ENCODE results near the gene SSR3. TPM values are rescaled to one million over a fixed set of nuclear protein-coding genes. Genes with fewer than 3 reads are reported as not detected.
"Not testable (repeated sequence)": the region's sequence is repeated elsewhere in the genome, so short reads cannot be mapped to it uniquely, and the experiment has no call there.

Gene SSR3
- total and polyA plus RNA-seq, 9 of the 15 experiments (the other 6 are each of a cell fraction or from before 2014, with no cell fraction given), result 104 to 464 (median 307) TPM

DNA sequence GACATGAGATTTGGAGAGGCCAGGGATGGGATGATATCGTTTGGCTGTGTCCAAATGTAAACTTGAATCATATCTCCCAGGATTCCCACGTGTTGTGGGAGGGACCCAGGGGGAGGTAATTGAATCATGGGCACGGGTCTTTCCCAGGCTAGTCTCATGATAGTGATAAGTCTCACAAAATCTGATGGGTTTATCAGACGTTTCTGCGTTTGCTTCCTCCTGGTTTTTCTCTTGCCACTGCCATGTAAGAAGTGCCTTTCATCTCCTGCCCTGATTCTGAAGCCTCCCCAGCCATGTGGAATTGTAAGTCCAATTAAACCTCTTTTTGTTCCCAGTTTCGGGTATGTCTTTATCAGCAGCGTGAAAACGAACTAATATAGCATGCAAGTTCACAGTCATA is 7.6 kb upstream of the SSR3 start:
- FAIRE-seq; H3K4me3 ChIP-seq; ATAC-seq; H3K9me1 ChIP-seq (ENCODE audit: control insufficient read depth, insufficient read depth, low read length); H3K36me3 ChIP-seq (ENCODE audit: control insufficient read depth, insufficient read depth, low read length); H3K9me3 ChIP-seq (replicated peaks; ENCODE audit: control insufficient read depth, insufficient read depth, low read depth, low read length); H3K9ac ChIP-seq (ENCODE audit: insufficient read depth in 1 of 2, low read depth in 2 of 2, low read length in 2 of 2); H3K79me2 ChIP-seq (ENCODE audit: control insufficient read depth, insufficient read depth, low read length); intact Hi-C loops (cut with micrococcal nuclease); in situ Hi-C loops (cut with MboI); CTCF ChIA-PET (ENCODE audit: low intra/inter-chr PET ratio); H3K27ac ChIP-seq (ENCODE audit: extremely low read depth, low read depth, low read length); H4K20me1 ChIP-seq (replicated peaks; ENCODE audit: control insufficient read depth, insufficient read depth, low read length); DNase-seq (ENCODE audit: extremely low read depth in 1 of 4, low spot score in 3 of 4); H3K4me2 ChIP-seq (ENCODE audit: insufficient read depth, low read length); BruUV-seq (replicated peaks); H3K27me3 ChIP-seq (ENCODE audit: control insufficient read depth in 2 of 2, insufficient read depth in 2 of 2, low read length in 2 of 2); POLR2A ChIA-PET: not testable (repeated sequence)
- Histone ChIP-seq H2AFZ (ENCODE audit: low read depth, low read length) (peak overlapping the region; percentile 56; the same call in 1 of the 2 replicates), H3K4me1 (replicated peaks in 1 of 2; ENCODE audit: control insufficient read depth in 2 of 2, insufficient read depth in 2 of 2, low read length in 2 of 2) (peaks cover 0 to 14% of the 10 kb centered on the region in 2 experiments; a peak in 2 of 5 replicates)
- 27% methylated on average over 8 of the region's 8 CpGs for WGBS (ENCODE audit: insufficient coverage, low coverage, missing lambda C conversion rate)
- peak; percentile 38 for TF ChIP-seq ZFP36 (IDR thresholded peaks at IDR 0.05; ENCODE audit: low read depth, low read length, partially characterized antibody)

DNA sequence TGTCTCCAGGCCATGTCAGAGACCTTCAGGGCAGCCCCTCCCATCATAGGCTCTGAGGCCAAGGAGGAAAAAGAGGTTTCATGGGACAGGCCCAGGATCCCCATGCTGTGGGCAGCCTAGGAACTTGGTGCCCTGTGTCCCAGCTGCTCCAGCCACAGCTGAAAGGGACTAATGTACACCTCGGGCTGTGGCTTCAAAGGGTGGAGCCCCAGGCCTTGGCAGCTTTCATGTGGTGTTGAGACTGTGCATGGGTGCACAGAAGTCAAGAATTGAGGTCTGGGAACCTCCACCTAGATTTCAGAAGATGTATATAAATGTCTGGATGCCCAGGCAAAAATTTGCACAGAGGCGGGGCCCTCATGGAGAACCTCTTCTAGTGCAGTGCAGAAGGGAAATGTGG is 6.6 kb upstream of the SSR3 start:
- H3K79me2 ChIP-seq (ENCODE audit: control insufficient read depth, insufficient read depth, low read length), result no peaks in the 10 kb centered on the region
- H3K36me3 ChIP-seq (ENCODE audit: control insufficient read depth, insufficient read depth, low read length), result no peaks in the 10 kb centered on the region
- 43% methylated on average over 2 of the region's 2 CpGs for WGBS (ENCODE audit: insufficient coverage, low coverage, missing lambda C conversion rate)
- no peak overlapping the region for H3K4me3 ChIP-seq
- DNase-seq (ENCODE audit: extremely low read depth in 1 of 4, low spot score in 3 of 4), result no peak
- H3K27me3 ChIP-seq (ENCODE audit: control insufficient read depth in 2 of 2, insufficient read depth in 2 of 2, low read length in 2 of 2), result no peaks in the 10 kb centered on the region
- in situ Hi-C loops (cut with MboI), result no loop called here
- intact Hi-C loops (cut with micrococcal nuclease), result no loop called here
- no TSS peak for BruUV-seq (replicated peaks)
- ChIA-PET POLR2A (interaction anchor here (0.6 kb wide), 1 partner anchor 113 kb away, joined by 4 read pairs; the partner anchor contains the start of gene TIPARP), CTCF (ENCODE audit: low intra/inter-chr PET ratio) (no interaction called here)
- FAIRE-seq, result no peak
- no peak overlapping the region for H3K4me2 ChIP-seq (ENCODE audit: insufficient read depth, low read length)
- H2AFZ ChIP-seq (ENCODE audit: low read depth, low read length), result no peak overlapping the region
- H3K9me3 ChIP-seq (replicated peaks; ENCODE audit: control insufficient read depth, insufficient read depth, low read depth, low read length), result no peaks in the 10 kb centered on the region
- ATAC-seq, result no peak
- no peak for TF ChIP-seq SAFB2 (IDR thresholded peaks at IDR 0.05; ENCODE audit: borderline replicate concordance, low read depth, low read length, severe bottlenecking)
- H4K20me1 ChIP-seq (replicated peaks; ENCODE audit: control insufficient read depth, insufficient read depth, low read length), result no peaks in the 10 kb centered on the region
- no peaks in the 10 kb centered on the region for H3K9me1 ChIP-seq (ENCODE audit: control insufficient read depth, insufficient read depth, low read length)
- peaks cover 0 to 14% of the 10 kb centered on the region in 2 experiments; a peak in 2 of 5 replicates for H3K4me1 ChIP-seq (replicated peaks in 1 of 2; ENCODE audit: control insufficient read depth in 2 of 2, insufficient read depth in 2 of 2, low read length in 2 of 2)
- H3K9ac ChIP-seq (ENCODE audit: insufficient read depth in 1 of 2, low read depth in 2 of 2, low read length in 2 of 2), result no peak overlapping the region
- H3K27ac ChIP-seq (ENCODE audit: extremely low read depth, low read depth, low read length), result no peak overlapping the region
